CD14-positive monocyte (primary cell): Measurements from ENCODE around the gene AKAP9. TPM values are rescaled to one million over a fixed set of nuclear protein-coding genes. Genes with fewer than 3 reads are reported as not detected.

ENCODE experiments used
- DNase-seq, 3 donors: peaks; one replicate each; pipeline ENCODE4 v3.0.0-alpha.2; 2011 to 2022
- H2AFZ ChIP-seq: 2 replicates; pipeline ENCODE4 v1.6.0; 2012; ENCODE audit warnings: mild to moderate bottlenecking, low read depth, low read length, inconsistent platforms; ENCODE audit not compliant: insufficient read depth, poor library complexity, severe bottlenecking
- H3K27ac ChIP-seq, 2 donors: 1 replicate in 1 of 2; 2 replicates in 1 of 2; pipeline ENCODE4 v1.5.1; 2012 to 2013; ENCODE audit warnings: low read length in 2 of 2, control low read depth in 1 of 2, inconsistent platforms in 1 of 2, low read depth in 1 of 2, mild to moderate bottlenecking in 1 of 2
- H3K27me3 ChIP-seq, 2 donors: one replicate each; pipeline versions ENCODE4 v1.6.0 to v1.6.1; 2011 to 2013; ENCODE audit warnings: low read length in 2 of 2; ENCODE audit not compliant: control insufficient read depth in 2 of 2, insufficient read depth in 2 of 2
- H3K36me3 ChIP-seq, 2 donors: replicated peaks in 1 of 2; 1 replicate in 1 of 2; 2 replicates in 1 of 2; pipeline versions ENCODE4 v1.5.1 to v1.6.1; 2012 to 2013; ENCODE audit warnings: low read length in 2 of 2, control low read depth in 1 of 2, inconsistent platforms in 1 of 2, mild to moderate bottlenecking in 1 of 2; ENCODE audit not compliant: insufficient read depth in 2 of 2, control insufficient read depth in 1 of 2
- H3K4me1 ChIP-seq, 2 donors: 1 replicate in 1 of 2; 2 replicates in 1 of 2; pipeline versions ENCODE4 v1.5.1 to v1.6.1; 2012 to 2013; ENCODE audit warnings: low read length in 2 of 2, control low read depth in 1 of 2, inconsistent platforms in 1 of 2, mild to moderate bottlenecking in 1 of 2, moderate library complexity in 1 of 2; ENCODE audit not compliant: insufficient read depth in 2 of 2, control insufficient read depth in 1 of 2
- H3K4me2 ChIP-seq: replicated peaks from 2 replicates; pipeline ENCODE3; 2012; ENCODE audit warnings: low read length, moderate library complexity, mild to moderate bottlenecking; ENCODE audit not compliant: poor library complexity, severe bottlenecking; ENCODE audit errors: extremely low read depth
- H3K4me3 ChIP-seq, 3 experiments: fragments of 200-600 bp in 1 of 3; sonication (generic) in 1 of 3; replicated peaks in 1 of 3; 1 replicate in 2 of 3; 2 replicates in 1 of 3; pipeline ENCODE4 v1.5.1; 2011 to 2013; ENCODE audit warnings: low read length in 3 of 3, mild to moderate bottlenecking in 3 of 3, control low read depth in 2 of 3, low read depth in 2 of 3, inconsistent platforms in 1 of 3, moderate library complexity in 1 of 3
- H3K79me2 ChIP-seq: 2 replicates; pipeline ENCODE4 v1.6.0; 2012; ENCODE audit warnings: mild to moderate bottlenecking, control low read depth, inconsistent platforms, low read length, moderate library complexity; ENCODE audit not compliant: insufficient read depth
- H3K9ac ChIP-seq: 2 replicates; pipeline ENCODE4 v1.6.0; 2017; ENCODE audit warnings: low read length, mild to moderate bottlenecking; ENCODE audit not compliant: insufficient read depth, poor library complexity, severe bottlenecking
- H3K9me3 ChIP-seq, 2 donors: replicated peaks in 1 of 2; 1 replicate in 1 of 2; 2 replicates in 1 of 2; pipeline versions ENCODE4 v1.5.1 to v1.6.1; 2012 to 2013; ENCODE audit warnings: low read length in 2 of 2, control low read depth in 1 of 2; ENCODE audit not compliant: control insufficient read depth in 1 of 2, insufficient read depth in 1 of 2
- H4K20me1 ChIP-seq: 2 replicates; pipeline ENCODE4 v1.6.0; 2012; ENCODE audit warnings: mild to moderate bottlenecking, low read length, control low read depth, moderate library complexity; ENCODE audit not compliant: insufficient read depth
- H3K27ac Mint-ChIP-seq, 7 donors: one replicate each; pipeline ENCODE4 v1.8.0; 2020; ENCODE audit warnings: mild to moderate bottlenecking in 7 of 7, mixed read lengths in 7 of 7, moderate library complexity in 6 of 7, inconsistent platforms in 2 of 7
- H3K27me3 Mint-ChIP-seq, 3 donors: one replicate each; pipeline ENCODE4 v1.8.0; 2021 to 2022; ENCODE audit warnings: low read depth in 3 of 3, mild to moderate bottlenecking in 3 of 3, mixed read lengths in 3 of 3, moderate library complexity in 3 of 3, inconsistent platforms in 1 of 3
- H3K36me3 Mint-ChIP-seq, 2 donors: one replicate each; pipeline ENCODE4 v1.8.0; 2020; ENCODE audit warnings: mixed read lengths in 2 of 2, inconsistent platforms in 1 of 2, mild to moderate bottlenecking in 1 of 2
- H3K4me1 Mint-ChIP-seq: one replicate; pipeline ENCODE4 v1.8.0; 2020; ENCODE audit warnings: mild to moderate bottlenecking, mixed read lengths
- H3K4me3 Mint-ChIP-seq, 2 donors: one replicate each; pipeline ENCODE4 v1.8.0; 2020; ENCODE audit warnings: mild to moderate bottlenecking in 2 of 2, mixed read lengths in 2 of 2, moderate library complexity in 1 of 2
- H3K9me3 Mint-ChIP-seq, 7 donors: one replicate each; pipeline ENCODE4 v1.8.0; 2020 to 2022; ENCODE audit warnings: mixed read lengths in 7 of 7, mild to moderate bottlenecking in 6 of 7, moderate library complexity in 6 of 7, inconsistent platforms in 2 of 7
- CTCF ChIP-seq: fragments of 200-600 bp; IDR thresholded peaks from one replicate; pipeline ENCODE4 v1.8.0; 2022; ENCODE audit warnings: antibody characterized with exemption, mild to moderate bottlenecking
- WGBS: methylation state at CpG from one replicate; pipeline ENCODE4 v1.1.5; 2013; ENCODE audit warnings: missing lambda C conversion rate; ENCODE audit not compliant: insufficient coverage; 5-methylcytosine and 5-hydroxymethylcytosine counted together
- intact Hi-C, 2 donors: fragments of 100-400 bp; cut with micrococcal nuclease; formaldehyde crosslinking; loops; one replicate each; pipeline versions ENCODE4 v1.15.0 to v1.15.1; 2023
- polyA plus RNA-seq, 3 donors: library from polyadenylated mRNA; depleted of rRNA in 1 of 3; unstranded in 2 of 3; stranded (reverse) in 1 of 3; fragments of 300-500 nt in 2 of 3; fragments of >200 nt in 1 of 3; fragmentation: Illumina TruSeq in 2 of 3; gene quantifications; 1 replicate in 2 of 3; 2 replicates in 1 of 3; pipeline ENCODE4 v1.2.3, GENCODE V29; 2012 to 2021

The AKAP9 gene
- polyA plus RNA-seq, 3 donors: 1.5 to 23.3 (median 7.3) TPM

GRCh38 chr7:91922857-91923256 lies 17.8 kb upstream of the AKAP9 start:
- intact Hi-C loops: no loop called here
- Histone ChIP-seq H3K4me1 (no peaks in the 10 kb centered on the region), H3K9me3 (no peaks in the 10 kb centered on the region), H3K9ac (no peak overlapping the region), H2AFZ (no peak overlapping the region), H3K79me2 (no peaks in the 10 kb centered on the region), H3K4me2 (no peak overlapping the region), H3K27me3 (no peaks in the 10 kb centered on the region), H3K4me3 (no peak overlapping the region), H4K20me1 (no peaks in the 10 kb centered on the region), H3K27ac (no peak overlapping the region), H3K36me3 (no peaks in the 10 kb centered on the region)
- no peaks in the 10 kb centered on the region for H3K4me1 Mint-ChIP-seq
- no peak for DNase-seq
- H3K36me3 Mint-ChIP-seq: no peaks in the 10 kb centered on the region
- H3K9me3 Mint-ChIP-seq: peaks cover 0 to 8% (median 2%) of the 10 kb centered on the region in 7 donors
- no peak overlapping the region for H3K27ac Mint-ChIP-seq
- no peak overlapping the region for H3K4me3 Mint-ChIP-seq
- TF ChIP-seq CTCF: no peak
- no CpG with 5 or more reads among the region's 4 CpGs for WGBS
- H3K27me3 Mint-ChIP-seq: peaks cover 4 to 7% (median 5%) of the 10 kb centered on the region in 3 donors

GRCh38 chr7:91927912-91928311 lies 12.8 kb upstream of the AKAP9 start:
- H4K20me1 ChIP-seq: no peaks in the 10 kb centered on the region
- H3K4me1 ChIP-seq: no peaks in the 10 kb centered on the region
- peaks cover 0 to 2% of the 10 kb centered on the region in 2 donors for H3K36me3 Mint-ChIP-seq
- peaks cover 5 to 7% (median 6%) of the 10 kb centered on the region in 3 donors for H3K27me3 Mint-ChIP-seq
- H2AFZ ChIP-seq: no peak overlapping the region
- H3K9ac ChIP-seq: no peak overlapping the region
- H3K4me2 ChIP-seq: no peak overlapping the region
- H3K9me3 ChIP-seq: no peaks in the 10 kb centered on the region
- no peaks in the 10 kb centered on the region for H3K36me3 ChIP-seq
- no peaks in the 10 kb centered on the region for H3K4me1 Mint-ChIP-seq
- TF ChIP-seq CTCF: no peak
- H3K9me3 Mint-ChIP-seq: peaks cover 0 to 5% (median 2%) of the 10 kb centered on the region in 7 donors
- no peak for DNase-seq
- no peak overlapping the region for H3K4me3 Mint-ChIP-seq
- H3K4me3 ChIP-seq: no peak overlapping the region
- H3K79me2 ChIP-seq: no peaks in the 10 kb centered on the region
- H3K27ac ChIP-seq: no peak overlapping the region
- no peaks in the 10 kb centered on the region for H3K27me3 ChIP-seq
- WGBS: 85% methylated on average over 2 of the region's 6 CpGs
- no peak overlapping the region for H3K27ac Mint-ChIP-seq
- intact Hi-C loops: no loop called here
